Kidney epithelial cell (primary cell): ENCODE results near the gene TIMM44. TPM values are rescaled to one million over a fixed set of nuclear protein-coding genes. Genes with fewer than 3 reads are reported as not detected.

Experiments used
- DNase-seq: peaks from one replicate; pipeline ENCODE4 v3.0.0-alpha.2; 2010; ENCODE audit warnings: low read depth
- H3K27me3 ChIP-seq: 2 replicates; pipeline ENCODE4 v1.6.0; 2011; ENCODE audit warnings: low read length; ENCODE audit not compliant: control insufficient read depth, insufficient read depth
- H3K36me3 ChIP-seq: 2 replicates; pipeline ENCODE4 v1.5.1; 2011; ENCODE audit warnings: low read length; ENCODE audit not compliant: control insufficient read depth, insufficient read depth
- H3K4me3 ChIP-seq: 2 replicates; pipeline ENCODE4 v1.5.1; 2011; ENCODE audit warnings: low read depth, mild to moderate bottlenecking, control low read depth, low read length
- total RNA-seq: library from RNA; depleted of rRNA; stranded (reverse); fragments of >200 nt; gene quantifications from 2 replicates; pipeline ENCODE4 v1.2.3, GENCODE V29; 2015
- TF ChIP-seq, protein P1 (sequence below): IDR thresholded peaks from 2 replicates; pipeline ENCODE4 v1.5.1; 2011; ENCODE audit warnings: mild to moderate bottlenecking, moderate library complexity, low read length, control low read depth, inconsistent platforms; ENCODE audit not compliant: insufficient read depth, poor library complexity, severe bottlenecking

Gene TIMM44
- total RNA-seq, 1 donor from 2014 or later, result 83.9 TPM

DNA sequence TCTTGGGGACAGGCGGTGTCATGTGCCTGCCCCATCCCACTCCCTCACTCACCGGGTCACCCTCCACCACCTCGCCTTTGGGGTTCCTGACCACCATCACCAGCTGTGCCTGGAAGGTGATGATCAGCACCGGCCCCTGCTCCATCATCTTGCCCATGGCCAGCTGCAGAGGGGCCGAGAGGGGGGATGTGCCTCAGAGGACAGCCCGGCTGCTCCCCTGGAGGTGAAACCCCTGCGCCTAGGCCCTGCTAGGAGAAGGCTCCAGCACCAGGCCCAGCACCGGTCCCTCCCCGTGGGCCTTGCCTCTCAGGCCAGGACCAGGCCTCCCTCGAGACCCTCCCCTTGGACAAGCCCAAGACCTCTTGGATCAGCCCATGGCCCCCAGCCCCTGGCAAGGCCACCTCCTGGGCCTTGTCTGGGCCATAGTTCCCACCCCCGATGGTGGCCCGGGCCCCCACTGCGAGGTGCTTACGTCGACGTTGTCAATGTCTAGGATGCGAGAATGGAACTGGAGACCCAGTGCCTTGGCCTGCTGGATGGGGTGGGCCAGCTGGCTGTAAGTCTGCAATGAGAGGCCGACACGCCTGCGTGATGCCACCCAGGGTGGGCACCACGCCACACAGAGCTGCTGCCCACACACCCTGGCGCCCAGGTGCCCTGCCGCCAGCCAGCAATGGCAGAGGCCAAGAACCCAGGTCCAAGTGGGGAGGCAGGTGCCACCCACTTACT lies 15.7 kb downstream of the TIMM44 start:
- Histone ChIP-seq H3K27me3 (no peaks in the 10 kb centered on the region), H3K36me3 (peaks cover 2% of the 10 kb centered on the region), H3K4me3 (no peak overlapping the region)
- no peak for DNase-seq
- TF ChIP-seq, protein P1, sequence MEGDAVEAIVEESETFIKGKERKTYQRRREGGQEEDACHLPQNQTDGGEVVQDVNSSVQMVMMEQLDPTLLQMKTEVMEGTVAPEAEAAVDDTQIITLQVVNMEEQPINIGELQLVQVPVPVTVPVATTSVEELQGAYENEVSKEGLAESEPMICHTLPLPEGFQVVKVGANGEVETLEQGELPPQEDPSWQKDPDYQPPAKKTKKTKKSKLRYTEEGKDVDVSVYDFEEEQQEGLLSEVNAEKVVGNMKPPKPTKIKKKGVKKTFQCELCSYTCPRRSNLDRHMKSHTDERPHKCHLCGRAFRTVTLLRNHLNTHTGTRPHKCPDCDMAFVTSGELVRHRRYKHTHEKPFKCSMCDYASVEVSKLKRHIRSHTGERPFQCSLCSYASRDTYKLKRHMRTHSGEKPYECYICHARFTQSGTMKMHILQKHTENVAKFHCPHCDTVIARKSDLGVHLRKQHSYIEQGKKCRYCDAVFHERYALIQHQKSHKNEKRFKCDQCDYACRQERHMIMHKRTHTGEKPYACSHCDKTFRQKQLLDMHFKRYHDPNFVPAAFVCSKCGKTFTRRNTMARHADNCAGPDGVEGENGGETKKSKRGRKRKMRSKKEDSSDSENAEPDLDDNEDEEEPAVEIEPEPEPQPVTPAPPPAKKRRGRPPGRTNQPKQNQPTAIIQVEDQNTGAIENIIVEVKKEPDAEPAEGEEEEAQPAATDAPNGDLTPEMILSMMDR, result no peak

DNA sequence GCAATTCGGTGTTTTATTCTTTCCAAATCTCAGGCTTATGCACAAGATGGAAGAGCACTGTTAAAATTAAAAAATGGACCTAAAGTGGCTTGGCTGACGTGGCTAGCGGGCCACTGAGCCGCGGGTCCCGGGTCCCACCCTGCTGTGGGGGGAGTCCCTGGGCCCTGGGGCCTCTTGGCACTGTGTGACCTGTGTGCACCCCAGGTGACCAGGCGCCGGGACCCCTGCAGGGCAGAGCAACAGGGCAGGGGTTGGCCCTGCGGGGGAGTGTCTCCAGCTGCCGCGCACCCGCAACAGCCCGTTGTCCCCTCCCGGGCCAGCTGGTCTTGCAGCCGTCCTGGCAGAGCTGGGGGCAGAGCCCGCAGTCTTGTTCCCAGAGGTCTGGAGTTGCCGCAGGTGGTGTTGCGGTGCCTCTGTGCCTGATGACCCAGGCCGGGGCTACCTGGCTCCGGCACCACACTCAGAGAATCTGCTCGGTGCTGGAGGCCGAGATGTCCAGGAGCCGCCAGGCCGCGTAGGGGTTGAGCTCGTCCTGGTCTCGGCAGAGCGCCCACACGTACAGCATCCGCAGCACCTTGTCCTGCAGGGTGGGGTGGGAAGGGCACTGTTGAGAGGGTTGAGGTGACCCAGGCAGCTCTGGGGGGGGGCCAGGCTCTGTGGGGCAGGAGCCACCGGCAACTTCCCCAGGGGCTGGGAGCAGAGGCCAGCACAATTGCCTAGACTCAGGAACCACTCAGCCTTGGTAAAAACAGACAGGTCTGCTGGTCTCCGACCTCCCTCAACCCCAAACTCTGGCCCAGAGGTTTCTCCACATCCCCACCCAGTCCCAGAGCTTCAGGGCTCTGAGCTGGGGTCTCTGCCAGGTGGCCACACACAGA lies 16.5 kb downstream of the TIMM44 start:
- Histone ChIP-seq H3K36me3 (peaks cover under 1% of the 10 kb centered on the region), H3K4me3 (no peak overlapping the region), H3K27me3 (no peaks in the 10 kb centered on the region)
- TF ChIP-seq, protein P1, result no peak
- no peak for DNase-seq

DNA sequence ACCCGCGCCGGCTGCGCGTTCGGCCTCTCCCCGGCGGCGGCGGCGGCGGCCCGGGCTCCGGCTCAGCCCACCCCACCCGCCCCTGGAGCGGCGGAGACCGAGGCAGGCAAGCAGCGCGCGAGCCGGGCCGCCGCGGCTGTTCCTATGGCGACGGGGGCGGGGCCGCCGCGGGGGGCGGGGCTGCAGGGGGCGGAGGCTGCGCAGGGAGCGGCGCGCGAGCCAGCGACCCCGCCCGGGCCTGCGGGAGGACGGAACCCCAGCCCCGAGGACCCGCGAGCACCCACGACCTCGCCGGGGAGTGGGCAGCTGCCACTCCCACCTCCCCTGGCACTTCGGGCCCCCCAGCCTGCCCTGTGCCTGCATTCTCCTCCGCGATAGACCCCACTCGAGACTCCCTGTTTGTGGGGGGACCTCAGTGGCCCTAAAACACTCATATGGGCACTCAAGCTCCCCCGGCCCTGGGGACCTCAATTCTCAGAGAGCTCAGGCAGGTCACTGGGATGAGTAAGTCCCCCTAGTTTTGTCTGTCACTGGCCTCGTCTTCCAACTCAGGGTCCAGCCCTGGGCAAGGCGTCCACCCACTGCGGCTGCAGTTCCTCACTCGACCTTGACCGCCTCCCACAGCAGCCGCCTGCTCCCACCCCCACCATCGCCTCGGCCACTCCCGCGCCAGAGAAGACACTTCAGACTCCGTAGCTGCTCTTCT lies 17.3 kb downstream of the TIMM44 start, which contains the start of gene CTXN1:
CTXN1 (minus strand) TSS at position 115 of the 706 bp plus-strand sequence. CDS start 597 bp downstream, outside the sequence.
- H3K36me3 ChIP-seq, result no peaks in the 10 kb centered on the region
- peak within 1 kb of the TSS; percentile 44 for H3K4me3 ChIP-seq
- DNase-seq, result no peak
- TF ChIP-seq, protein P1, result no peak
- H3K27me3 ChIP-seq, result no peaks in the 10 kb centered on the region

DNA sequence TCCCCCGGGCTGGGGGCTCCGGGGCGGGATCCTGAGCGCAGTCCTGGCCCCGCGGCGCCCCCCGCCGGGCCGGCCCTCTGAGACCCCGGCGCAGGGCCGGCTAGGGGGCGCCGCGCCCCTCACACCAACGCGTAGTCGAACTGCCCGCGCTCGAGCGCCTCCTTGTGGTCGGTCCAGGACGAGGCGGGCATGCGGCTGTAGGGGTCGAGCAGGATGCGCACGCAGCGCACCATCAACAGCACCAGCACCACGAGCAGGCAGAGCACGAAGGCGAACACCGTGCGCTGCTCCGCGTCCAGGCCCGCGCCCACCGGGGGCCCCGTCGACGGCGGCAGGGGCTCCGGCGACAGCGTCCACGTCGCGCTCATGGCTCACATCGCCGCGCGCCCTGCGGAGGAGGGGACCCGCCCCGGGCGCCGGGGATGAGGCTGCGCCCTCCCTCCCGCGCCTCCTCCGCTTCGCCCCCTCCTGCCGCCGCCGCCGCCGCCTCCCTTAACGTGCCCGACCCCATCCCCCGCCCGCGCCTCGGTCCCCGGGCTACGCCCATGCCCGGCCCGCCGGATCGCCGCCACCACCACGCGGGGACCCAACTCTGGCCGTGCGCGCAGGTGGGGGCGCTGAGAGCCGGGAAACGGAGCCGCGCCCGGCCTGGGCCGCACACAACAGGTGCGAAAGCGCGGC lies 18.2 kb downstream of the TIMM44 start:
- H3K4me3 ChIP-seq, result peak overlapping the region; percentile 39
- TF ChIP-seq, protein P1, result peak; percentile 81
- no peaks in the 10 kb centered on the region for H3K27me3 ChIP-seq
- DNase-seq, result no peak
- no peaks in the 10 kb centered on the region for H3K36me3 ChIP-seq

DNA sequence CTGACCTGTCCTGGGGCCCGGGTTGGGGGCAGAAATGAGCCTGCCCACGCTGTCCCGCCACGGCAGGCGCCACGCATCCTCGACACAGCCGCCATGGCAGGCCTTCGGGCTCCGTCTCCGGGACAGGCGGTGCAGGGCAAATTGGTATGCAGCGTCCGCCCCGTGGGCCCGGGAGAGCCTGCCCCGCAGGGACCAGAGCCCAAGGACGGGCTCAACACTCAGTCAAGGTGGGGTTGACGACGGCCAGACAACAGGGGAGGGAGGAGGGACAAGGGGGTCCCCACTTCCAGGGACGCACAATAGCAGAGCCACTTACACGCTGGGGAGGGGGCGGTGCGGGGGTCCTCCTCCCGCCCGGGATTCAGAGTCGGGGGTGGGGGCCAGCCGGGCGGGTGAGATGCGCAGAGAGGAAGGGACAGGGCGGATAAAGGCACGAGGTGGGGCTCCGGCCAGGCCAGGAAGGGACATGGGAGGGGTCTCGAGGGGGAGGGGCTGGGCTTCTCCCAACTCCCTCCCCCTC lies 18.8 kb downstream of the TIMM44 start:
- peak overlapping the region; percentile 39 for H3K4me3 ChIP-seq
- no peaks in the 10 kb centered on the region for H3K27me3 ChIP-seq
- no peak for DNase-seq
- H3K36me3 ChIP-seq, result no peaks in the 10 kb centered on the region
- TF ChIP-seq, protein P1, result no peak
